GM20000 (cell line): Measurements from ENCODE around the gene ZFTA.
A peak's percentile ranks its signal among the peaks of the same experiment; 100 is the strongest.

Experiments used
- DNase-seq: peaks from one replicate; pipeline ENCODE4 v3.0.0; 2012; ENCODE audit warnings: low spot score
- TF ChIP-seq, protein P1 (sequence below): IDR thresholded peaks from 2 replicates; pipeline ENCODE4 v1.5.1; 2012; ENCODE audit warnings: mild to moderate bottlenecking, control low read depth; ENCODE audit errors: extremely low read depth, missing control alignments

ZFTA gene

DNA sequence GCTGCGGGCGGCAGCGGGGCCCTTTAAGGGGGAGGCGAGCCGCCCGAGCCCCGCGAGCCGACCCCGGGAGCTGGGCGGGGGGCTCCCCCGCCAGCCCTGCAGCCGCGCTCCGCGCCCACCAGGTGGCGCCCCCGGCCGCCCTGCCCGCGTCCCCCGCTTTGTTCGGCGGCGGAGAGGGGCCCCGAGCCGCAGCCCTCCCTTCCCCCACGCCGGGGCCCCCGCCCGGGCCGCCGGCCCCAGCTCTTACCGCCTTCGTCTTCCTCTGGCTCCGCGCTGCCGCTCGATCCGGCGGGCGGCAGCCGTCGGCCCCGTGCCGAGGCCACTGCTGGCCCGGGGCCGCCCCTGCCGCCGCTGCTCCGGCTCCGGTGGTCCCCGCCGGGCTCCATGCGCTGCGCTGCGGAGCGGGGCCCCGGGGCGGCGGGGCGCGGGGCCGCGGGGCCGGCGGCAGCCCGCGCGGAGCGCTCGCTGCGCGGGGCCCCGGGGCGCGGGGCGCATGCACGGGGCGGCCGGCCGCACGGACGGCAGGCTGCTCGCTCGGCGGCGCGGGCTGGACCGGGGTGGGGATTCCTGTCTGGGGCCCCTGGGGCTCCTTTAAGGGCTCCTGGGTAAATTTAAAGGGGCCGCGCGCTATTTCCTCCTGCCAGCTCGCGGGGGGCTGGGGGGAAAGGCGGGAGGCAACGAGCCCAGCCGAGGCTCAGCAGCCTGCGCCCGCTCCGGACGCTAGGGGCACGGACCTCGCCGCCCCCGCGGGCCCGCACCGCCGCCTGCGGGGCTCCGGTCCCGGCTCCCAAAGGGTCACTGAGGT is at the start of gene ZFTA:
Gene ZFTA, minus strand, starts transcription at position 539 of the 805 bp plus-strand sequence. Its CDS starts 153 bp downstream, at position 386.
- TF ChIP-seq, protein P1, sequence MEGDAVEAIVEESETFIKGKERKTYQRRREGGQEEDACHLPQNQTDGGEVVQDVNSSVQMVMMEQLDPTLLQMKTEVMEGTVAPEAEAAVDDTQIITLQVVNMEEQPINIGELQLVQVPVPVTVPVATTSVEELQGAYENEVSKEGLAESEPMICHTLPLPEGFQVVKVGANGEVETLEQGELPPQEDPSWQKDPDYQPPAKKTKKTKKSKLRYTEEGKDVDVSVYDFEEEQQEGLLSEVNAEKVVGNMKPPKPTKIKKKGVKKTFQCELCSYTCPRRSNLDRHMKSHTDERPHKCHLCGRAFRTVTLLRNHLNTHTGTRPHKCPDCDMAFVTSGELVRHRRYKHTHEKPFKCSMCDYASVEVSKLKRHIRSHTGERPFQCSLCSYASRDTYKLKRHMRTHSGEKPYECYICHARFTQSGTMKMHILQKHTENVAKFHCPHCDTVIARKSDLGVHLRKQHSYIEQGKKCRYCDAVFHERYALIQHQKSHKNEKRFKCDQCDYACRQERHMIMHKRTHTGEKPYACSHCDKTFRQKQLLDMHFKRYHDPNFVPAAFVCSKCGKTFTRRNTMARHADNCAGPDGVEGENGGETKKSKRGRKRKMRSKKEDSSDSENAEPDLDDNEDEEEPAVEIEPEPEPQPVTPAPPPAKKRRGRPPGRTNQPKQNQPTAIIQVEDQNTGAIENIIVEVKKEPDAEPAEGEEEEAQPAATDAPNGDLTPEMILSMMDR: peak; percentile 88
- DNase-seq: peak; percentile 95

DNA sequence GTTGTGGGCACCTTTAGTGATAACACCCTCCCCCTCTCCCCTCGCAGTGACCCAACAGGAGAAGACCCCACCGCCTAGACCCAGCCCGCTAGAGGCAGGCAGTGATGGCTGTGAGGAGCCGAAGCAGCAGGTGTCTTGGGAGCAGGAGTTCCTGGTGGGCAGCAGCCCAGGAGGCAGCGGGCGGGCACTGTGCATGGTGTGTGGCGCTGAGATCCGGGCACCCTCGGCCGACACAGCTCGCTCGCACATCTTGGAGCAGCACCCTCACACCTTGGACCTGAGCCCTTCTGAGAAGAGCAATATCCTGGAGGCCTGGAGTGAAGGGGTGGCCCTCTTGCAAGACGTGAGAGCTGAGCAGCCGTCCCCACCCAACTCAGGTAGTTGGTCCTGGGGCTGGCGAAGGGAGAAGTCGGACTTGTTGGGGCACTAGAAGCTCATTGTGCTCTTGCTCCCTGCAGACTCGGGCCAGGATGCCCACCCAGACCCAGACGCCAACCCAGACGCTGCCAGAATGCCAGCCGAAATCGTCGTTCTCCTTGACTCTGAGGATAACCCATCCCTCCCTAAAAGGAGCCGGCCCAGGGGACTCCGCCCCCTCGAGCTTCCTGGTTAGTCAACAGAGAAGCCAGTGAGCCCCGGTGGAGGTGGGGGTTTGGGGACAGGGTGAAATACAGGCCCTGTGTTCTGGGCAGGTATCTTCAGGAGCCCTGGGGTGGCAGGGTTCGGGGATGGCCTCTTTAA is 49.4 kb upstream of the ZFTA start:
- no peak for DNase-seq
- TF ChIP-seq, protein P1: no peak

DNA sequence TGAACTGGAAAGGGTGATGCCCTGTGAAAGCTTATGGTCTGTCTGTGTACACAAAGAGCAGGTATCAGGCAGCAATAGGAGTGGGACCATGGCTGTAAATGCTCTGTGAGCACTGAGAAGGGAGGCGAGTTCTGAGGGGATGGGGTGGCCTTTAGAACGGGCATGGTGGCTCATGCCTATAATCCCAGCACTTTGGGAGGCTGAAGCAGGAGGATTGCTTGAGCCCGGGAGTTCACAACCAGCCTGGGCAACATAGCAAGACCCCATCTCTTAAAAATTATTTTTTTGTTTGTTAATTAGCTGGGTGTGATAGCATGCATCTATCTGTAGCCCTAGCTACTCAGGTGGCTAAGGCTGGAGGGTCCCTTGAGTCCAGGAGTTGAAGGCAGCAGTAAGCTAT is 48.2 kb upstream of the ZFTA start:
- DNase-seq: no peak
- TF ChIP-seq, protein P1: no peak

DNA sequence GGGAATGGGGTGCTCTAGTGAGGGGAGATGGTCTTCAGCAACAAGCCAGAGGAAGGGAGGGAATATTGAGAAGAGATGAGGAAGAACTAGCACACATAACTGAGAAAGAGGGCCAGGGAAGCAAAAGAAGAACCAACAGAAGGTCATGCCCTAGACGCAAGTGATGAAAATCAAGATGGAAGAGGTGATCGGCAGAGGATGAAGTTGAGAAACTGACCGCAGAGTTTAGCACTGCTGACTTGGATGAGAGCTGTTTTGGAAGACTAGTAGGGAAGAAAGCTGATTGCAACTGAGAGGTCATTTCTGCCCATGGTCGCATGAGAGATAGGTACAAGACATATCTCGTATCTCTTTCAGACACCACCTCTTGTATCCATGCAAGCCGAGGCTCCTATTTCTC is 47.6 kb upstream of the ZFTA start:
- DNase-seq: no peak
- TF ChIP-seq, protein P1: no peak

DNA sequence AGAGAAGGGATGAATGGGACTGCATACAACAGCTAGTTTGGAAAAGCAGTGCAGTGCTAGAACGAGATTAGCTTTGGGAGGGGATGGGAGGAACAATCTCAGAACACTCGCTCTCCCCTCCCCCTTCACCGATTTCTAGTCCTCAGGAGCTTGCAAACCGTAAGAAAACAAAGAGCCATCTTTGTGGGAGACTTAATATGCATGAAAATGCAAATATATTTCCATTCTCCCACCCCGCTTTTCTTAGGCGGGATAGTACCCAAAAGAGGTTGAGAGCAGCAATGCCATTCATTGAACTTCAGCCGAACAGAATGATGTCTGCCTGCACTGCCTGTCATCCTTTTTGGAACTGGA is 45.8 kb upstream of the ZFTA start:
- TF ChIP-seq, protein P1: no peak
- DNase-seq: peak; percentile 49

DNA sequence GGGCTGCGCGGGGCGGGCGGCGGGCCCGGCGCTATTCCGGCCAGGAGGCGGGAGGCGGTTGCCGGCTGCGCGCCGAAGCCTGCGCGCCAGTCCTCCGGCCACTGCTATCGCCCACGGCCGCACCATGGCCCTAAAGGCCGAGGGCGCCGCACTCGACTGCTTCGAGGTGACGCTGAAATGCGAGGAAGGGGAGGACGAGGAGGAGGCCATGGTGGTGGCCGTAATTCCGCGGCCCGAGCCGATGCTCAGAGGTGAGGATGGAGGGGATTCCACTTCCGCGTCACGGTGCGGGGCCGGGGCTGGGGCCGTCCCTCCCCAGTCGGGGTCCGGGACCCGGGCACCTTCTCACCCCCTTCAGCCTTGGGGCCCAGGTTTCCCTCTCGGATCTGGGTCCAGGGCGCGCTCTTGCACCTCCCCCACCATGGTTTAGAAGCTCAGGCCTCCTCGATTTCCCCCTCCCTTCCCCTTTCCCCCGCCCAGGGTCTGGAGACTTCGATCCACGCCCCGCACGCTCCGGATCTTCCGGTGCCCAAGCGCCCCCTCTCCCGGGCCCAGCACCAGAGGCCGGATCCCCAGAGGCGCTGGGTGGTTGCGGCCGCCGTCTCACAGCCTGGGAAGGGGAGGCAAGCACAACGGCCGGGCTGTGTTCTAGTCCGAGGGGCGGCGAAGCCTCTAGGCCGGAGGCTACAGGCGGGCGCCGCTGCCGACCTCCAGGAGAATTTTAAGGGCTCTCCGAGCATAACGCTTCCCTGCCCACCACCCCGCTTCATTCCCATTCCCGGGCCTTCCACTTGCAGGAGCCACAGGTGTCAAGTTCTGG is 45.2 kb upstream of the ZFTA start:
- TF ChIP-seq, protein P1: no peak
- DNase-seq: peak; percentile 73

DNA sequence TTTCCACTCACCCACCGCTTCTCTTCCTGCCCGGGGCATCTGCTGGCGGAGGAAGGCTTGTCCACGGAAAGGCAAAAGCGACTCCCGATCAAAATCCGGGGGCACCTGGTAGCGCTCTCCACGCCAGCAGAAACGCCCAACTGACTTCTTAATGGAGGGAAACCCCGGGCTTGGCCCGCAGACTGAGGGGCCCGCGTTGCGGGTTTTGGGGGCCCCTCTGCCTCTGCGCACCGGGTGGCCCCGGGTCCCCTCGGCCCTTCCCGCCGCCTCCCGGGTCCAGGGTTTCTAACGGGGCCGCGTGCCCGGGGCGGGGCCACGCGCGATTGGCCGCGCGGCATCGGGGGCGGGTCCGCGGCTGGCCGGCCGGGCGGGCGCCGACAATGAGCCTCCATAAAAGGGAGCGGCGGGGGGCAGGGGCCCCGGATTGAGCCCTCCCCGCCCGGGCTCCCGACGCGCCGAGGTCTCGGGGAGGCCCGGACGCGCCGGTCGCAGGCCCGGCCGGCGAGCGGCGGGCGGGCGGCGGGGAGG is 44.5 kb upstream of the ZFTA start, which contains the start of gene SPINDOC:
Gene SPINDOC, plus strand, starts transcription at position 422 of the 528 bp plus-strand sequence. CDS start 231 bp downstream, outside the sequence.
- TF ChIP-seq, protein P1: no peak
- DNase-seq: peak; percentile 98
